22Rv1 (cell line): ENCODE measurements around the gene HSDL1.

Experiments
- CTCF ChIP-seq: fragments of 450-650 bp; IDR thresholded peaks from 2 replicates; pipeline ENCODE4 v1.5.1; 2017; ENCODE audit warnings: mild to moderate bottlenecking
- ZFX ChIP-seq: fragments of 450-650 bp; IDR thresholded peaks from 2 replicates; pipeline ENCODE4 v1.6.1; 2017; ENCODE audit warnings: antibody characterized with exemption, borderline replicate concordance

DNA sequence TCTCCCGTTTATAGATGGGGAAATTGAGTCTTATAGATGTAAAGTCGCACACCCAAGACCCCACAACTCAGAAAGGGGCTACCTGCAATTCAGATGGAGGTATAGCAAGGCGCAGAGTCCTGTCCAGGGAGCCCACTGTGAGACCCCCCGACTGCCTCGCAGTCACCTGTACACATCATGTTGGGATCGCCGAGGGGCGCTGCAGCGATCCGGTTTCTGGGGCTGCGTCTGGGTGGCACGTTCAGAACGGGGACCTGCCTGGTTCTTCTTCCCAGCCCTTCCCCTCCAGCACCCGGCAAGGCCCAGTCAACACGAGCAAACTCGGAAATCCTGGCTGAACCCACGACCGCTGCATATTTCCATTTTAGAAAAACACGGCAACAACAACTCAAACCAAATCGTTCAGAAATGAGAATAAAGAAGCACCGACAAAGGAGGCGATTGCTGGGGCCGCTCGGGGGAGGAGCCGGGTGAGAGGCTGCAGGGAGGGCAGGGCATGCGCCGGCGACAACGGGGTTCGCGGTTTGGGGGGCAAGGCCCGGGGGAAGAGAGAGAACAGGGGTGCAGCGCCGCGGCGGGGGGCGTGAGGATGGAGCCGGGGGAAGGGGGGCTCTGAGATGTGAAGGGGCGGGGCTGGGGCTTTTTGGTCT, 643 bp downstream of the HSDL1 start:
- TF ChIP-seq CTCF: no peak
- TF ChIP-seq ZFX: no peak
